ENCODE data around the gene DUSP22. TPM values are rescaled to one million over a fixed set of nuclear protein-coding genes. Genes with fewer than 3 reads are reported as not detected.

DUSP22 gene
- total RNA-seq, 1 donor from 2014 or later: 19.7 TPM

- no peak for DNase-seq
These were observed 89.6 kb downstream of the DUSP22 start for GRCh38 chr6:381742-382461.

GRCh38 chr6:382883-383810 is 90.9 kb downstream of the DUSP22 start:
- no peak for DNase-seq

GRCh38 chr6:383856-384255 is 91.6 kb downstream of the DUSP22 start:
- no peak for DNase-seq

GRCh38 chr6:384898-385297 is 92.6 kb downstream of the DUSP22 start:
- no peak for DNase-seq

GRCh38 chr6:385614-386013 is 93.3 kb downstream of the DUSP22 start:
- no peak for DNase-seq

- no peak for DNase-seq
These were observed 94.5 kb downstream of the DUSP22 start for GRCh38 chr6:386688-387266.

- no peak for DNase-seq
These were observed 95.0 kb downstream of the DUSP22 start for GRCh38 chr6:387293-387741.

- no peak for DNase-seq
These were observed 96.1 kb downstream of the DUSP22 start for GRCh38 chr6:388202-388903.

- DNase-seq: no peak
These were observed 96.9 kb downstream of the DUSP22 start for GRCh38 chr6:389143-389542.

- DNase-seq: no peak
These were observed 97.3 kb downstream of the DUSP22 start for GRCh38 chr6:389622-390021.

GRCh38 chr6:390914-391558 is 98.7 kb downstream of the DUSP22 start:
- no peak for DNase-seq

GRCh38 chr6:391559-392440 is 99.5 kb downstream of the DUSP22 start, which contains the start of gene IRF4:
Gene IRF4 (plus strand): TSS chr6:391752. CDS start chr6:393153, 1,401 bp downstream.
- DNase-seq: no peak

- DNase-seq: no peak
These were observed 100.4 kb downstream of the DUSP22 start for GRCh38 chr6:392441-393390.

- no peak for DNase-seq
These were observed 101.3 kb downstream of the DUSP22 start for GRCh38 chr6:393391-394221.

- no peak for DNase-seq
These were observed 102.5 kb downstream of the DUSP22 start for GRCh38 chr6:394641-395289.

- no peak for DNase-seq
These were observed 103.3 kb downstream of the DUSP22 start for GRCh38 chr6:395432-396125.

- no peak for DNase-seq
These were observed 103.8 kb downstream of the DUSP22 start for GRCh38 chr6:396126-396520.

All from skin of body (tissue), 2 donors.